NOMO-1 treated with DMSO at 0.1 percent for 48 hours (cell line): ENCODE measurements around the gene ACVR1.
"Not testable (repeated sequence)": the region's sequence is repeated elsewhere in the genome, so short reads cannot be mapped to it uniquely, and the experiment has no call there.

ENCODE experiments used
- DNase-seq: peaks from one replicate; lab custom pipeline; 2025; ENCODE audit not compliant: unreplicated experiment; lab: John Stamatoyannopoulos, UW

The ACVR1 gene

DNA sequence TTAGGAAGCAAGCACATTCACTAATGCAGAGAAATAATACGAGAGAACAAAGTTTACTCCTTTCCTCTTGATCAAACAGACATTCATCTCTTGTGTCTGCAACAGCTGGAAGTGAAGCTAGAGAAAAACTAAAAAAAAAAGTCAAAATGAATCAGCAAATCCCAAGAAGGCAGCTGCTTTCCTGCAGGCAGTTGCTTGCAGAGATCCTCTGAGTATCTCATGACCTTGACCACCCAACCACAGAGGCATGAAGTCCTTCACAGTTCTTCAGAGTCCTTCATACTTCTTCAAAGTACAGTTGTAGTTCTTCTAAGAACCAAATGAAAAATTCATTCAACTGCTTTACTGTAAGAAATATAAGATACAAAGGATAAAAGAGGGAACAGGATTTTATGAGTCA, 150.3 kb downstream of the ACVR1 start:
- no peak for DNase-seq

DNA sequence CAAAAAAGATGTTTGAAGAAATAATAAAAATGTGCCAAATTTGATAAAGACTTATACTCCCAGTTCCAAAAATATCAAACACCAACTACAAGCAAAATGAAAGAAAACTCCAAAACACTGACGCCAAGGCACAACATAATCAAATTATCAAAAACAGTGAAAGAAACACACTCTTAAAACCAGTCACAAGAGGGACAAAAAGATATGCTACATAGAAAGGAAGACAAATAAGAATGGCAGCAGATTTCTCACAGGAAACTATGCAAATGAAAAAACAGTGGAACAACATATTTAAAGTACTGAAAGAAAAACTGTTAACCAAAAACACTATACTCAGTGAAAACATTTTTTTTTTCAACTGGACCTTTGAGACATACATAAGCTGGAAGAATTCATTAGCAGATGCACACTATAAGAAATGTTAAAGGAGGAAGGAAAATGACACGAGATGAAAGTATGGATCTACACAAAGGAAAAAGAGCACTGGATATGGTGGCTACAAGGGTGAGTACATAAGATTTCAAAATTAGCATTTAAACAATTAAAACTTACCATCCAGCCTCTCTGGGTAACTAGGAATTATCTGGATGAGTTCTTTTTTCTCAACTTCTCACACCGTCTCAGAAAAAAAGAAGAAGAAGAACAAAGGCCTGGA, 153.4 kb downstream of the ACVR1 start:
- DNase-seq = no peak

DNA sequence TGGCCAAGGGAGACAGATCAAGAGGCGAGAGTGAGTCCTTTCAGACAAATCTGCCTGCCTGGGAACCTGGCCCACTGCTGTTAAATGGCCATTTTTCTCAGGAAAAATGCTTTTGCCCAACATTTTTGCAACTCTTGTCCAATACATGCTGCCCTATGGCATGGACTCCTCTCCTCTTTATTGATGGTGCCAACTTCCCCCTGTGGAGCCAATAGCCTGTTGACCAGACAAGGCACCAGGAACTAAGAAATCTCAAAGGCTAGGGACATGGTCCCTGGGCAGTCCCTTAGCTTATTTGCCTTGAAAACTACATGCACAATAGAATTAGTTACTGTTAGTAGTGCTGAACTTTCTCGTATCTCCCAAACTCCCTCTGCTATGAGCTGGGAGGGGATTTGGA, 155.6 kb downstream of the ACVR1 start:
- DNase-seq = no peak

DNA sequence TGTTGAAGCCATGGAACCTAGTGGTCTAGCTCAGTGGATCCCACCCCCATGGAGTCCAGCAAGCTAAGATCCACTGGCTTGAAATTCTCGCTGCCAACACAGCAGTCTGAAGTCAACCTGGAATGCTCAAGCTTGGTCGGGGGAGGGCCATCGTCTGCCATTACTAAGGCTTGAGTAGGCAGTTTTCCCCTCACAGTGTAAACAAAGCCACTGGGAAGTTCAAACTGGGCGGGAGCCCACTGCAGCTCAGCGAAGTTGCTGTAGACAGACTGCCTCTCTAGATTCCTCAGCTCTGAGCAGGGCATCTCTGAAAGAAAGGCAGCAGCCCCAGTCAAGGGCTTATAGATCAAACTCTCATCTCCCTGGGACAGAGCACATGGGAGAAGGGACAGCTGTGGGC, 171.5 kb downstream of the ACVR1 start:
- not testable (repeated sequence) for DNase-seq

DNA sequence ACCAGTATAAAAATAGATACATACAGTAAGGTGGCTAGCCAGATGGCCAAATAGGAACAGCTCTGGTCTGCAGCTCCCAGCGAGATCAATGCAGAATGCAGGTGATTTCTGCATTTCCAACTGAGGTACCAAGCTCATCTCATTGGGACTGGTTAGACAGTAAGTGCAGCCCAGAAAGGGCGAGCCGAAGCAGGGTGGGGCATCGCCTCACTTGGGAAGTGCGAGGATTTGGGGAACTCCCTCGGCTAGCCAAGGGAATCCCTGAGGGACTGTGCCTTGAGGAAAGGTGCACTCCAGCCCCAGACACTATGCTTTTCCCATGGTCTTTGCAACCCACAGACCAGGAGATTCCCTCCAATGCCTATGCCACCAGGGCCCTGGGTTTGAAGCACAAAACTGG, 172.0 kb downstream of the ACVR1 start:
- DNase-seq = not testable (repeated sequence)

DNA sequence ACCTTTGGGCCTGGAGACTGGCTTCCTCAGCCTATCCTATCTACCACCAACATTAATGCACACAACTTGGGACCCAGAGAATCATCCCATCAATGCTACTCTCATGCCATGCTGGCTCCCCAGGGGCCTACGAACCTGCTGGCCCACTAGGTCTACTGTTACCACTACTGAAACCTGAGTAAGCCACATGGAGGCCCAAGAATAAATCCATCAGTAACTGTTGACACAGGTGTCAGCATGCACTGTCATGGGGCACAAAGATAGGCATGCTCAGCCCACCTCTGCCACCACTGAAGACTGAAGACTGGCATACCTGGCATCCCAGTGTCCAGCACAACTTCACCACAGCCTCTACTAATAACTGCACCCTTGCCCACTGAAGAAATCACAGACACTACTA, 176.3 kb downstream of the ACVR1 start:
- no peak for DNase-seq

DNA sequence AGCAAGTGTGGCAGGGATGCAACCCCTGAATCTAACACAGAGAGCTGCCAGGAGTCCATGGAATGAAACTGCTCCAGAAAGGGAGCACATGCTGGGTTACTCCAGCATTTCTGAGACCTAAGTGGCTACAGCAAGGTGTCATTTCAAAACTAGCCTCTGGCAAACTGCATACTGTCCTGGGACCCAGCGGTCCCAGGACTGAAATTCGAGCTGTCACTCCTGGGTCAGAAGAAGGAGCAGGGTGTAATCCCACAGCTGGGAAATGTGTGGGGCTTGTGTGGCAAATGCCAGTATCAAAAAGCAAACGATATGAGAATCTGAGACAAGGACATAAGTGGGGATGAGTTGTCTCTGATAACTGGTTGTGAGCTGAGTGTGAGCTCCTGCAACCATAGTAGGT, 177.1 kb downstream of the ACVR1 start:
- DNase-seq = no peak

DNA sequence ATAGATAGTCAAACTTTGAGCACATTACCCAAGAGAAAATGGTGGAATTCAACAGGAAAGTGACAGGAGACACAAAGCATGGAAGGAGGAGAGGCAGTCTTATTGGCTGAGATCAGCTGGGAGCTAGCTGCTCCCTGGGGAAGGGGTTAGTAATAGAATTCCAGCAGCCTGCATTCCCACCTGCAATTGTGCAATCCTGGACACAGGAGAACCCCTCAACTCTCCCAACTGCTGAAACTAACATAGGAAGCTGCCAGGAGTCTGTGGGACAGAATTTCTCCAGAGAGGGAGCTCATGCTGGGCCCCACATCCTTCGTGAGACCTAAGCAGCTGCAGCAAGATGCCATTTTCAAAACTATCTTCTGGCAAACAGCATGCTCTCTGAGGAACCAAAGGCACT, 177.7 kb downstream of the ACVR1 start:
- DNase-seq = no peak

DNA sequence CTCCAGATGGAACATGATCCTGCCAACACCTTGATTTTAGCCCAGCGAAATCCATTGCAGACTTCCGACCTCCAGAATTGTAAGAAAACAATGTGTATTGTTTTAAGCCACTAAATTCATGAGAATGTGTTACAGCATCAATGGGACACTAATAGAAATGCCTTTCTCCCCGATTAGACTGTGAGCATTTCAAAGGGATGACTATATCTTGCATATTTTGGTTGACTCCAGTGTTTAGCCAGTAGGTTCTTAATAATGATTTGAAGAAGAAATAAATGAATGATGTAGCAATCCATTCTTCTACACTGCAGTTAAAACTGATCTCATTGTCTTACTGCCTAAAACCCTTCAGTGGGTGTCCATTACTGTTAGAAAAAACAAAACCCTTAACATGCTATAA, 180.1 kb downstream of the ACVR1 start:
- no peak for DNase-seq

DNA sequence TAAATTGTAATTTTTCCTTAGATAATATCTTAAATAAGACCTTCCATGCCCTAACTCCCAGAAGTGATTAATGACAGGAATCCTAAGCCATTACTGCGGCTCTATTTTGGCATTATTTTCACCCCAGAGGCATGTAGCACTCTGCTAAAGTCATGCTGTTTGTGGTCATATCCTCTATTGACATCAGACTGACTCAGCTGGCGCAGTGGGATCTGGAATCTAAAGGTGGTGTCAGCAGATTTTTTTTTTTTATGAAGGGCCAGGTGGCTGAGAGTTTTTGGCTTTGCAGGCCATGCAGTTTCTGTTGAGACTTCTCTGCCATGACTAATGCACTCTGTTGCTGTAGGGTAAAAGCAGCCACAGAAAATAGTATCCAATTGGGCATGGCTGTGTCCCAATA, 183.4 kb downstream of the ACVR1 start:
- no peak for DNase-seq

DNA sequence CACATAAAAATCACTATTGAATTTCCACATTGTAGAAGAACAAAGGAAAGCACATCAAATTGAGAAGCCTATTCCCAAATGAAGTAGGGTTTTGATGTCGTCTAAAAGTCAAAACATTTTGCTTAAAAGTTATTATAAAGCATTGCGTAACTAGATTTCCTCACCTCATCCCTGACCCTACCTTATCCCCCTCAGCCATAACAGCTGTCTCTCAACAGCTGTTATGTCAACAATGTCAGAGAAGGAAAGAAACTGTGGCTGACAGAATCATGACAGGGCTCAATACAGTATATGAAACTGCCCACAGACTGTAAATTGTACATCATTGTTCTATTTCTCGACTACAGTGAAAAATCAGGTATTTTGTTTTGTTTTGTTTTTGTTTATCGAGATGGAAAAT, 184.4 kb downstream of the ACVR1 start:
- DNase-seq = no peak

DNA sequence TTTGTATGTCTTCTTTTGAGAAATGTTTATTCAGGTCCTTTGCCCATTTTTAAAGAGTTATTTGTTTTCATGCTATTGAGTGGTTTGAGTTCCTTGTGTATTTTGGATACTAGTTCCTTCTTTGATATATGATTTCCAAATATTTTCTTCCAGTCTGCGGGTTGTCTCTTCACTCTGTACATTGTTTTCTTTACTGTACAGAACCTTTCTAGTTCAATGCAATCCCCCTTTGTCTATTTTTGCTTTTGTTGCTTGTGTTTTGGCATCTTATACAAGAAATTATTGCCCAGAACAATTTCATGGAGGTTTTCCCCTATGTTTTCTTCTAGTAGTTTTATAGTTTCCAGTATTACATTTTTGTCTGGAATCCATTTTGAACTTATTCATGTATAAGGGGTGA, 185.0 kb downstream of the ACVR1 start:
- DNase-seq = no peak
